ENCODE data around the gene VEGFA. TPM values are rescaled to one million over a fixed set of nuclear protein-coding genes. Genes with fewer than 3 reads are reported as not detected.

The VEGFA gene
- 25.6 to 32.8 TPM (median 31.8 TPM) in 5 replicates for total RNA-seq (2022; extraction: Qiagen RNA extraction; ENCODE audit: low read depth)

GRCh38 chr6:43769526-43770371 lies at the start of gene VEGFA:
Gene VEGFA, plus strand, starts transcription at chr6:43770211.

Other genes with a start within 250 kb of the VEGFA start
- gene XPO5, start 194.2 kb upstream of the VEGFA start, total RNA-seq (2022; extraction: Qiagen RNA extraction; ENCODE audit: low read depth): 27.2 to 32.0 TPM (median 29.3 TPM) in 5 replicates
- gene POLH, start 194.0 kb upstream of the VEGFA start, total RNA-seq (2022; extraction: Qiagen RNA extraction; ENCODE audit: low read depth): 7.9 to 10.0 TPM (median 8.7 TPM) in 5 replicates
- 15.8 to 21.8 TPM (median 19.1 TPM) in 5 replicates for gene GTPBP2, start 140.9 kb upstream of the VEGFA start, total RNA-seq (2022; extraction: Qiagen RNA extraction; ENCODE audit: low read depth)
- 33.0 to 39.2 TPM (median 35.1 TPM) in 5 replicates for gene MAD2L1BP, start 134.4 kb upstream of the VEGFA start, total RNA-seq (2022; extraction: Qiagen RNA extraction; ENCODE audit: low read depth)
- 0.12 to 0.27 TPM (median 0.24 TPM) in 5 replicates for gene RSPH9, start 125.2 kb upstream of the VEGFA start, total RNA-seq (2022; extraction: Qiagen RNA extraction; ENCODE audit: low read depth)
- gene MRPS18A, start 82.4 kb upstream of the VEGFA start, total RNA-seq (2022; extraction: Qiagen RNA extraction; ENCODE audit: low read depth): 46.4 to 49.8 TPM (median 47.4 TPM) in 5 replicates

Measured in A549 treated with CpdA at 1 μM for 4 hours (cell line).